Measurements from ENCODE around the gene ARL10. TPM values are rescaled to one million over a fixed set of nuclear protein-coding genes. Genes with fewer than 3 reads are reported as not detected.

ARL10 gene, protein sequence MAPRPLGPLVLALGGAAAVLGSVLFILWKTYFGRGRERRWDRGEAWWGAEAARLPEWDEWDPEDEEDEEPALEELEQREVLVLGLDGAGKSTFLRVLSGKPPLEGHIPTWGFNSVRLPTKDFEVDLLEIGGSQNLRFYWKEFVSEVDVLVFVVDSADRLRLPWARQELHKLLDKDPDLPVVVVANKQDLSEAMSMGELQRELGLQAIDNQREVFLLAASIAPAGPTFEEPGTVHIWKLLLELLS
- 5.8 and 19.7 TPM in 2 replicates for total RNA-seq

DNA sequence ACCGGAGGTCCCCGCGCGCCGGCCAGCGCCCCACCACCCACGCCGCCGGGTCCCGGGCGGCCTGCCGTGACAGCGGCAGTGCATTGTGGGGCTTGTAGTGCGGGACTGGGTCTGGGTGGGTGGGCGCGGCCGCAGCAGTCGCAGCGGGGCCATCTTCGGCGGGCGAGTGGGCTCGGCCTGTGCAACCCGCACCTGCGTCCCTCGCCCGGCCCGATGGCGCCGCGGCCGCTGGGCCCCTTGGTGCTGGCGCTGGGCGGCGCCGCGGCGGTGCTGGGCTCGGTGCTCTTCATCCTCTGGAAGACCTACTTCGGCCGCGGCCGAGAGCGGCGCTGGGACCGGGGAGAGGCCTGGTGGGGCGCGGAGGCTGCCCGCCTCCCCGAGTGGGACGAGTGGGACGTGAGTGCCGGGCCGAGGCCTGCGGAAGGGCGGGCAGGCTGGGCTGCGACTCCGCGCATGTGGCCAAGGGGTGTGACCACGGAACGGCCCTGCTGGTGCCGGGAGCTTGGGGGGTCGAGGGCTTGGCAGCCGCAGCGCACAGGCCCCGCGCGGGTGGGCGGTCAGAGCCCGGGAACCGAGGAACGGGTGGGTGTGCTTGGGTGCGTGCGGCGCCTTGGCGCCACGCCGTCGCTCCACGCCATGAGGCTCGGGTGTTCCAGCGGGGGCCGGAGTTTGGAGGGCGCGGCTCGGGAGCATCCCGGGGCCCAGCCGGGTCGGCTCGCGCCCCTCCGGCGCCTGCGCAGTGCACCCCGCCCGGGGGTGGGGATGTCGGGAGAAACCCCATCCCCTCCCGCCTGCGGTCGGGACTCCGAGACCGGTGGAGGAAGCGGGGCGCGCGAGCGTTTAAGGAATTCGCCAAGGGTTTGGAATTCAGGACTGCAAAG lies at the start of gene ARL10:
ARL10 (plus strand) TSS at position 137 of the 881 bp plus-strand sequence; CDS start at position 214, 77 bp downstream.

DNA sequence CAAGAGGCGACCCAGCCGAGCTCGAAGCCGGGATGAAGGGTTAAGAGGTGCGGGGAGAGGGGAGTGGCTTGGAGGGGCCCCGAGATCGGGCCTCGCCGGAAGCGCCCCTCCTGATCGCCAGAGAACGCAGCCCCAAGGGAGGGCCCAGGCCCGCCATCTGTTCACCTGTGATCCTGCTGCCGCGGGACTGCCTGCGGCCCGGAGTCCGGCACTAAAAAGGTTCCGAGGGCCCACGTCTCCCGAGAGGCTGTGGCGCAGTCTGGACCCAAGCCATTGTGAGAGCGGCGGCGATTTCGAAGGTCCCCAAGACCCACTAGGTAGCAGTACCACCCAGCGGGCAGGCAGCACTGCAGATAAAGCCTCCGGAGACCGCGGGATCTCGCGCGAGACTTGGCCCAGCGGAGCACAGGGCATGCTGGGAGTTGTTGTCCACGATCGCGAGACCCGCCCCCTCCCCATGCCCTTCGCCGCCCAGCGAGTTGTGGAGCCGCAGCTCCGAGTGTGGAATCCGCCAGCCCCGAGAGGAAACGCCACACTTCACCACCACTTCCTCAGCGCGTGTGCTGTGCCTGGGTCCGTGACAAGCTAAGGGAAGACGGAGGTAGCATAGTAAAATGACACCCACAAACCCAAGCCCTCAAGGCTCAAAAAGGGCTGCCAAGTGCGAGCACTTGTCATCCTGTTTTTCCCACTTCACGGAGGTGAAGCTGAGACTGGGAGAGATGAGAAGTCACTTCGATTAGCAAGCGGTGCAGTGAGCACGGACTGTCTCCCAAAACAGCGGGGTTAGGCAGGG lies 3.7 kb upstream of the ARL10 start, which contains the start of gene KIAA1191:
KIAA1191 (minus strand) TSS at position 328 of the 796 bp plus-strand sequence. CDS start 2,256 bp downstream, outside the sequence.

DNA sequence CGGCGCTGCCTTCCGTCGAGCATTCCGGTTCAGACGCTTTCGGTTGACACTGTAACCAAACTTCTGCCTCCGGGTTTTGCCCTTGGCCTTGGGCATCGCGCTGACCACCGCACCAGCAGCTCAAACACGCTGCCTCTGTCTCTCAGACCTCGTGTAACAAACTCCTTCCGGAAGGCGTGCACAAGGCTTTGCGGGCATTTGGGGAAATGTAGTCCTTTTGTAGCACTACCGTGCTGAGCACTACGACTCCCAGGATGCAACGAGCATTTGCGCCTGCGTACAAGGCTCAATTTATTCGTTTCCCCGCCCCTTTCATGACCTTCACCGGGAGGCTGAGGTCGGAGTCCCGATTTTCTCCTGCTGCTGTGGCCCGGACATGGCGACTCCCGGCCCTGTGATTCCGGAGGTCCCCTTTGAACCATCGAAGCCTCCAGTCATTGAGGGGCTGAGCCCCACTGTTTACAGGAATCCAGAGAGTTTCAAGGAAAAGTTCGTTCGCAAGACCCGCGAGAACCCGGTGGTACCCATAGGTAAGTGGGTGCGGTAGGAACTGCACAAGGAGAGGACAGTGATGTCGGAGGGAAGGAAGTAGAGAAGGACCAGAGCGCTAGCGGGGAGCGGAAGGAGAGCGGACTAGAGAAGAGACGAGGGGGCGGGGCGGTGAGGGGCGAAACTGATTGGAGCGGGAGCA lies 23.3 kb downstream of the ARL10 start, which contains the start of the genes HIGD2A and NOP16:
HIGD2A (plus strand) TSS at position 308 of the 691 bp plus-strand sequence; CDS start at position 377, 69 bp downstream.
NOP16 (minus strand) TSS at position 155 of the 691 bp plus-strand sequence; CDS start at position 96, 59 bp downstream.

DNA sequence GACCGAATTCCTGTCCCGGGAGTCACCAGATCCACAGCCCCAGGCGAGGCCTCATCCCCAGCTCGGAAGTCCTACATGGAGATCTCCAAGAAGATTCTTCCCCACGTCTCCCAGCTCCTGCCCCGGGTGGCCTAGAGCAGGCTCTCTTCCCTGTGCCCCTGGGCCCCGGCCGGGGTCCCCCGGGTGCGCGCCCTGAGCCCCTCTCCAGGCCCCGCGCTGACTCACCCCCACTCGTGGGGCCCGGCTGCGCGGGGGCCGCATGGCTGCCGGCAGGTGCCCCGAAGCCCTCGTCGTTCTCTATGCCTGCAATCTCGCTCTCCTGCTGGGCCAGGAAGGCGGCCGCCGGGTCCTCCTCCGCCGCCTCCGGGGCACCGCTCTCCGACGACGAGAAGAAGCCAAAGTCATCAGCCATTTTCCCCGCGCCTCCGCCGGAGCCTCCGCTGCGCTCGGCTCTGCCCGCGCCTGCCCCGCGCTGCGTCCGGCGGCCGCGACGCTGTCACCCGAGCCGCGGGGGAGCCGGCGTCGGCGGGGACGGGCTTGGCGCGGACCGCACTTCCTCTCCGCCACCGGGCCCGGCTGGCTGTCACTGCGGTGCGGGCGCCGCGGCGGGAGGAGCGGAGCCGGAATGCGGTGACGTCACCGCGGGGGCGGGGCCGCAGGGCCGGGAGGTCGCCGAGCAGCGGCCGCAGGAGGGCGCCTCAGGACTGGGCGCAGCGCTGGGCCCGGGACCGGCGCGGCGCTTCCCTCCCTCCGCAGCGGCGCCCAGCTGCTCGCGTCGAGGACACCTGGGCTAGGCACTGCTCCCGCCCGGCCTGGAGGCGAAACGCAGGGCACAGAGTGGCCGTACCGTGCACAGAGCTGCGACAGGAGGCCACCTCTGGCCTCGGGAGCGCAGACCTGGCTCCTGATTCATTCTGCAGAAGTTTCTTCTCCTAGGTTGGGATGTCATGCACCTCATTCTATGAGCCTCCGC lies 51.0 kb downstream of the ARL10 start, which contains the start of gene CLTB:
CLTB (minus strand) TSS at position 588 of the 973 bp plus-strand sequence; CDS start at position 412, 176 bp downstream.

Other genes starting within 250 kb of the ARL10 start
- gene SIMC1, start 127.1 kb upstream of the ARL10 start, total RNA-seq = 1.5 and 5.0 TPM in 2 replicates
- 53.3 and 79.9 TPM in 2 replicates for gene KIAA1191, start 3.7 kb upstream of the ARL10 start, total RNA-seq
- 15.9 and 19.8 TPM in 2 replicates for gene NOP16, start 23.1 kb downstream of the ARL10 start, total RNA-seq
- gene HIGD2A, start 23.3 kb downstream of the ARL10 start, total RNA-seq = 20.6 and 27.6 TPM in 2 replicates
- gene CLTB, start 51.1 kb downstream of the ARL10 start, total RNA-seq = 88.4 and 171 TPM in 2 replicates
- gene FAF2, start 82.9 kb downstream of the ARL10 start, total RNA-seq = 24.3 and 66.0 TPM in 2 replicates
- 1.6 and 8.5 TPM in 2 replicates for gene RNF44, start 171.9 kb downstream of the ARL10 start, total RNA-seq
- gene CDHR2, start 183.9 kb downstream of the ARL10 start, total RNA-seq = under 0.01 TPM in 1 of 2 replicates, not detected in the other
- 2.9 and 6.0 TPM in 2 replicates for gene GPRIN1, start 244.7 kb downstream of the ARL10 start, total RNA-seq